Endothelial cell (in vitro differentiated cells): ENCODE data around the gene GNLY. TPM values are rescaled to one million over a fixed set of nuclear protein-coding genes. Genes with fewer than 3 reads are reported as not detected.
A peak's percentile ranks its signal among the peaks of the same experiment; 100 is the strongest.
"Not testable (repeated sequence)": the region's sequence is repeated elsewhere in the genome, so short reads cannot be mapped to it uniquely, and the experiment has no call there.

Experiments used
- DNase-seq: peaks from one replicate; pipeline ENCODE4 v3.0.0; 2021; ENCODE audit warnings: low spot score
- H3K27ac Mint-ChIP-seq: one replicate; pipeline ENCODE4 v1.8.0; 2021; ENCODE audit warnings: mixed read lengths, inconsistent platforms; ENCODE audit not compliant: unreplicated experiment
- H3K27me3 Mint-ChIP-seq: one replicate; pipeline ENCODE4 v1.8.0; 2021; ENCODE audit warnings: mild to moderate bottlenecking, moderate library complexity, mixed read lengths, inconsistent platforms; ENCODE audit not compliant: unreplicated experiment
- H3K36me3 Mint-ChIP-seq: one replicate; pipeline ENCODE4 v1.8.0; 2021; ENCODE audit warnings: mild to moderate bottlenecking, low read depth, mixed read lengths, inconsistent platforms; ENCODE audit not compliant: unreplicated experiment
- H3K4me1 Mint-ChIP-seq: one replicate; pipeline ENCODE4 v1.8.0; 2021; ENCODE audit warnings: mild to moderate bottlenecking, mixed read lengths, inconsistent platforms; ENCODE audit not compliant: unreplicated experiment
- H3K4me3 Mint-ChIP-seq: one replicate; pipeline ENCODE4 v1.8.0; 2021; ENCODE audit warnings: mild to moderate bottlenecking, mixed read lengths, inconsistent platforms; ENCODE audit not compliant: unreplicated experiment
- H3K9me3 Mint-ChIP-seq: one replicate; pipeline ENCODE4 v1.8.0; 2021; ENCODE audit warnings: mixed read lengths, inconsistent platforms; ENCODE audit not compliant: unreplicated experiment
- total RNA-seq: library from RNA; stranded (reverse); fragmentation: NEBNext Ultra II Directional; extraction: Animal tissue kit (Norgen Biotek cat#: 25700); gene quantifications from one replicate; pipeline ENCODE4 v1.2.1, GENCODE V29; 2021; ENCODE audit not compliant: unreplicated experiment
- TF ChIP-seq, protein P1 (sequence below): fragments of 200-600 bp; sonication (generic); IDR thresholded peaks from one replicate; pipeline ENCODE4 v1.5.0; 2021; ENCODE audit warnings: antibody characterized with exemption; ENCODE audit not compliant: unreplicated experiment

The GNLY gene
- total RNA-seq, 1 donor from 2014 or later: not detected

DNA sequence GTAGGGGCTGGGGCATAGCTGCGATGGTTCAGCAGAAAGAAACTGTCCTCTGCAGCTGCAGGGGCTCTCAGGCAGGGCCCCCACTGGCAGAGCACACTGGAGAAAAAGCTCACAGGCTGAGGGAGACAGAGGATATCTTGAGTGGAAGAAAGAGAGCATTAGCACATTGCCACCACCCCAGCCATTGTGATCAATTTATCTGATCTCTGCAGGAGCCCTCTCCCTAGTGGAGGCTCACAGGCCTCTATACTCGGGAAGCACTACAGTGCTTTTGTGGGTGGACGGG lies 25.4 kb upstream of the GNLY start:
- no peak overlapping the region for H3K27ac Mint-ChIP-seq
- TF ChIP-seq, protein P1, sequence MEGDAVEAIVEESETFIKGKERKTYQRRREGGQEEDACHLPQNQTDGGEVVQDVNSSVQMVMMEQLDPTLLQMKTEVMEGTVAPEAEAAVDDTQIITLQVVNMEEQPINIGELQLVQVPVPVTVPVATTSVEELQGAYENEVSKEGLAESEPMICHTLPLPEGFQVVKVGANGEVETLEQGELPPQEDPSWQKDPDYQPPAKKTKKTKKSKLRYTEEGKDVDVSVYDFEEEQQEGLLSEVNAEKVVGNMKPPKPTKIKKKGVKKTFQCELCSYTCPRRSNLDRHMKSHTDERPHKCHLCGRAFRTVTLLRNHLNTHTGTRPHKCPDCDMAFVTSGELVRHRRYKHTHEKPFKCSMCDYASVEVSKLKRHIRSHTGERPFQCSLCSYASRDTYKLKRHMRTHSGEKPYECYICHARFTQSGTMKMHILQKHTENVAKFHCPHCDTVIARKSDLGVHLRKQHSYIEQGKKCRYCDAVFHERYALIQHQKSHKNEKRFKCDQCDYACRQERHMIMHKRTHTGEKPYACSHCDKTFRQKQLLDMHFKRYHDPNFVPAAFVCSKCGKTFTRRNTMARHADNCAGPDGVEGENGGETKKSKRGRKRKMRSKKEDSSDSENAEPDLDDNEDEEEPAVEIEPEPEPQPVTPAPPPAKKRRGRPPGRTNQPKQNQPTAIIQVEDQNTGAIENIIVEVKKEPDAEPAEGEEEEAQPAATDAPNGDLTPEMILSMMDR: no peak
- DNase-seq: no peak
- H3K4me3 Mint-ChIP-seq: no peak overlapping the region
- peaks cover 20% of the 10 kb centered on the region for H3K27me3 Mint-ChIP-seq
- H3K9me3 Mint-ChIP-seq: no peaks in the 10 kb centered on the region
- H3K4me1 Mint-ChIP-seq: peaks cover 8% of the 10 kb centered on the region
- H3K36me3 Mint-ChIP-seq: peaks cover 17% of the 10 kb centered on the region

DNA sequence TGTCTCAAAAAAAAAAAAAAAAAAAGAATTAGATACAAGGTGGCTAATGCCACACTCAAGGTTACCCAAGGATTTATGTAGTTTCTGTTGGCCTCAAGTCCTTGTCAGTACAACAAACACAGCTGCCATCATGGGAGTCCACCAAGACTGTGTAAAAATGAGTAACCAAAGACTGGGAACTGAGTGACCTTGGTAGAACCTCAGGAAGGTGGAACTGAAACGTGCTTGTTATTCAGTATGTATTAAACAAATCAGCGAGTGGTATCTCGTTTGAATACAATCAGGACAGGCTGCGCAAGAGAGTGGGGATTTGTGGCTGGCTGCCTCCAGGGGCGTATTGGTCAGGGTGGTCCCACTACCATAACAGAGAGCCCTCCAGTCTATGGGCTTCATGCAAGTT lies 24.6 kb upstream of the GNLY start:
- TF ChIP-seq, protein P1: no peak
- H3K36me3 Mint-ChIP-seq: peaks cover 15% of the 10 kb centered on the region
- H3K9me3 Mint-ChIP-seq: no peaks in the 10 kb centered on the region
- H3K4me1 Mint-ChIP-seq: peaks cover 11% of the 10 kb centered on the region
- H3K4me3 Mint-ChIP-seq: no peak overlapping the region
- no peak for DNase-seq
- H3K27ac Mint-ChIP-seq: no peak overlapping the region
- peaks cover 16% of the 10 kb centered on the region for H3K27me3 Mint-ChIP-seq

DNA sequence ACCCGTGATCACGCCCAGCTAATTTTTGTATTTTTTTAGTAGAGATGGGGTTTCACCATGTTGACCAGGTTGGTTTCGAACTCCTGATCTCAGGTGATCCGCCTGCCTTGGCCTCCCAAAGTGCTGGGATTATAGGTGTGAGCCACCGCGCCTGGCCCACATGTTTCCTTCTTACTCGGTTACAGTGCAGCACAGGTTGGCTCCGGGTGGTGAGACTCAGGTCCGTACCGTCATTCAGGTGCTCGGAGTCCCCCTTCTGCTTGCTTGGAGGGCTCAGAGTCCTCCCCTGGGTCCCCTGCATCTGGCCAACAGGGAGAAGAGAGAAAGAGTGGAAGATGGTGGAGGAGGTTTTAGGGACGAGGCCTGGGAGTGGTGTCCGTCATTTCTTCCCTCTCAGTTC lies 23.7 kb upstream of the GNLY start:
- not testable (repeated sequence) for H3K27ac Mint-ChIP-seq, H3K4me3 Mint-ChIP-seq, H3K9me3 Mint-ChIP-seq, DNase-seq
- peaks cover 15% of the 10 kb centered on the region for H3K36me3 Mint-ChIP-seq
- H3K4me1 Mint-ChIP-seq: peaks cover 19% of the 10 kb centered on the region
- peaks cover 16% of the 10 kb centered on the region for H3K27me3 Mint-ChIP-seq

DNA sequence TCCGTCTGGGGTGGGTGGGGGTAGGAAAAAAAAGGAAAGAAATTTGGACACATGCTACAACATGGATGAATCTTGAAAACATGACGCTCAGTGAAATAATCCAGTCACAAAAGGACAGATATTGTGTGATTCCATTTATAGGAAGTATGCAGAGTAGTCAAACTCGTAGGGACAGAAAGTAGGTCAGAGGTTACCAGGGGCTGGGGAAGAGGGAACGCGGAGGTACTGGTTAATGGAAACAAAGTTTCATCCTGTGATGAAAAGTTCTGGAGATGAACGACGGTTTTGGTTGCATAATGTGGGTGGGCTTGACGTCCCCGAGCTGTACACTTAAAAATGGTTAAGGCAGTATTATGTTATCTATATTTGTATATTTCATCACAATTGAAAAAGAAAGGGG lies 21.7 kb upstream of the GNLY start:
- TF ChIP-seq, protein P1: no peak
- no peaks in the 10 kb centered on the region for H3K9me3 Mint-ChIP-seq
- no peak overlapping the region for H3K4me3 Mint-ChIP-seq
- peaks cover 6% of the 10 kb centered on the region for H3K27me3 Mint-ChIP-seq
- no peak for DNase-seq
- no peaks in the 10 kb centered on the region for H3K36me3 Mint-ChIP-seq
- H3K4me1 Mint-ChIP-seq: peaks cover 13% of the 10 kb centered on the region
- H3K27ac Mint-ChIP-seq: no peak overlapping the region

DNA sequence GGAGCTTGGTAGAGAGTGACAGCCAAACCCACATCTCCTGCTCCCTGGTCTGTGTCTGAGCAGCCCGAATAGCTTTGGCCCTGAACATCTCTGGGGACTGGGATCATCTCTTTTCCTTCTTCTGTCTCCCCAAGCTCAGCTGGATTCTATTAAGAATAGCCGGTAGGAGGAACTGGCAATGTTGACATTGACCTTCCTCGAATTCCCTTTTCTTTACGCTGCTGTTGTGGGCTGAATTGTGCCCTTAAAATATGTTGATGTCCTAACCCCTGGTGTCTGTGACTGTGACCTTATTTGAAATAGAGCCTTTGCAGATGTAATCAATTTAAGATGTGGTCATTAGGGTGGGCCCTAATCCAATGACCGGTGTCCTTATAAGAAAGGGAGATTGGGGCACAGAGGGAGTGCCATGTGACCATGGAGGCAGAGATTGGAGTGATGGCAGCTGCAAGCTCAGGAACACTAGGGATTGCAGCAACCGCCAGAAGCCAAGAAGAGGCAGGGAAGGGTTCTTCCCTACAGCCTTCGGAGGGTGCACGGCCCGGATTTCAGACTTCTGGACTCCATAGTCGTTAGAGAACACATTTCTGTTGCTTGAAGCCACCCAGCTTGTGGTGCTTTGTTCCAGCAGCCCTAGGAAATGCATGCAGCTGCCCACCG lies 20.3 kb upstream of the GNLY start:
- peaks cover 4% of the 10 kb centered on the region for H3K27me3 Mint-ChIP-seq
- H3K27ac Mint-ChIP-seq: peak overlapping the region; percentile 13

More for the DNA sequence above, 20.3 kb upstream of the GNLY start:
- no peak overlapping the region for H3K4me3 Mint-ChIP-seq
- no peaks in the 10 kb centered on the region for H3K9me3 Mint-ChIP-seq
- peaks cover 13% of the 10 kb centered on the region for H3K4me1 Mint-ChIP-seq
- no peaks in the 10 kb centered on the region for H3K36me3 Mint-ChIP-seq
- TF ChIP-seq, protein P1: no peak
- DNase-seq: no peak
